CD14-positive monocyte (primary cell): ENCODE results near the gene PUS1. TPM values are rescaled to one million over a fixed set of nuclear protein-coding genes. Genes with fewer than 3 reads are reported as not detected.
"Not testable (repeated sequence)": the region's sequence is repeated elsewhere in the genome, so short reads cannot be mapped to it uniquely, and the experiment has no call there.

Experiments
- DNase-seq, 3 donors: peaks; one replicate each; pipeline ENCODE4 v3.0.0-alpha.2; 2011 to 2022
- H2AFZ ChIP-seq: 2 replicates; pipeline ENCODE4 v1.6.0; 2012; ENCODE audit warnings: mild to moderate bottlenecking, low read depth, low read length, inconsistent platforms; ENCODE audit not compliant: insufficient read depth, poor library complexity, severe bottlenecking
- H3K27ac ChIP-seq, 2 donors: 1 replicate in 1 of 2; 2 replicates in 1 of 2; pipeline ENCODE4 v1.5.1; 2012 to 2013; ENCODE audit warnings: low read length in 2 of 2, control low read depth in 1 of 2, inconsistent platforms in 1 of 2, low read depth in 1 of 2, mild to moderate bottlenecking in 1 of 2
- H3K27me3 ChIP-seq, 2 donors: one replicate each; pipeline versions ENCODE4 v1.6.0 to v1.6.1; 2011 to 2013; ENCODE audit warnings: low read length in 2 of 2; ENCODE audit not compliant: control insufficient read depth in 2 of 2, insufficient read depth in 2 of 2
- H3K36me3 ChIP-seq, 2 donors: replicated peaks in 1 of 2; 1 replicate in 1 of 2; 2 replicates in 1 of 2; pipeline versions ENCODE4 v1.5.1 to v1.6.1; 2012 to 2013; ENCODE audit warnings: low read length in 2 of 2, control low read depth in 1 of 2, inconsistent platforms in 1 of 2, mild to moderate bottlenecking in 1 of 2; ENCODE audit not compliant: insufficient read depth in 2 of 2, control insufficient read depth in 1 of 2
- H3K4me1 ChIP-seq, 2 donors: 1 replicate in 1 of 2; 2 replicates in 1 of 2; pipeline versions ENCODE4 v1.5.1 to v1.6.1; 2012 to 2013; ENCODE audit warnings: low read length in 2 of 2, control low read depth in 1 of 2, inconsistent platforms in 1 of 2, mild to moderate bottlenecking in 1 of 2, moderate library complexity in 1 of 2; ENCODE audit not compliant: insufficient read depth in 2 of 2, control insufficient read depth in 1 of 2
- H3K4me2 ChIP-seq: replicated peaks from 2 replicates; pipeline ENCODE3; 2012; ENCODE audit warnings: low read length, moderate library complexity, mild to moderate bottlenecking; ENCODE audit not compliant: poor library complexity, severe bottlenecking; ENCODE audit errors: extremely low read depth
- H3K4me3 ChIP-seq, 3 experiments: fragments of 200-600 bp in 1 of 3; sonication (generic) in 1 of 3; replicated peaks in 1 of 3; 1 replicate in 2 of 3; 2 replicates in 1 of 3; pipeline ENCODE4 v1.5.1; 2011 to 2013; ENCODE audit warnings: low read length in 3 of 3, mild to moderate bottlenecking in 3 of 3, control low read depth in 2 of 3, low read depth in 2 of 3, inconsistent platforms in 1 of 3, moderate library complexity in 1 of 3
- H3K79me2 ChIP-seq: 2 replicates; pipeline ENCODE4 v1.6.0; 2012; ENCODE audit warnings: mild to moderate bottlenecking, control low read depth, inconsistent platforms, low read length, moderate library complexity; ENCODE audit not compliant: insufficient read depth
- H3K9ac ChIP-seq: 2 replicates; pipeline ENCODE4 v1.6.0; 2017; ENCODE audit warnings: low read length, mild to moderate bottlenecking; ENCODE audit not compliant: insufficient read depth, poor library complexity, severe bottlenecking
- H3K9me3 ChIP-seq, 2 donors: replicated peaks in 1 of 2; 1 replicate in 1 of 2; 2 replicates in 1 of 2; pipeline versions ENCODE4 v1.5.1 to v1.6.1; 2012 to 2013; ENCODE audit warnings: low read length in 2 of 2, control low read depth in 1 of 2; ENCODE audit not compliant: control insufficient read depth in 1 of 2, insufficient read depth in 1 of 2
- H4K20me1 ChIP-seq: 2 replicates; pipeline ENCODE4 v1.6.0; 2012; ENCODE audit warnings: mild to moderate bottlenecking, low read length, control low read depth, moderate library complexity; ENCODE audit not compliant: insufficient read depth
- H3K27ac Mint-ChIP-seq, 7 donors: one replicate each; pipeline ENCODE4 v1.8.0; 2020; ENCODE audit warnings: mild to moderate bottlenecking in 7 of 7, mixed read lengths in 7 of 7, moderate library complexity in 6 of 7, inconsistent platforms in 2 of 7
- H3K27me3 Mint-ChIP-seq, 3 donors: one replicate each; pipeline ENCODE4 v1.8.0; 2021 to 2022; ENCODE audit warnings: low read depth in 3 of 3, mild to moderate bottlenecking in 3 of 3, mixed read lengths in 3 of 3, moderate library complexity in 3 of 3, inconsistent platforms in 1 of 3
- H3K36me3 Mint-ChIP-seq, 2 donors: one replicate each; pipeline ENCODE4 v1.8.0; 2020; ENCODE audit warnings: mixed read lengths in 2 of 2, inconsistent platforms in 1 of 2, mild to moderate bottlenecking in 1 of 2
- H3K4me1 Mint-ChIP-seq: one replicate; pipeline ENCODE4 v1.8.0; 2020; ENCODE audit warnings: mild to moderate bottlenecking, mixed read lengths
- H3K4me3 Mint-ChIP-seq, 2 donors: one replicate each; pipeline ENCODE4 v1.8.0; 2020; ENCODE audit warnings: mild to moderate bottlenecking in 2 of 2, mixed read lengths in 2 of 2, moderate library complexity in 1 of 2
- H3K9me3 Mint-ChIP-seq, 7 donors: one replicate each; pipeline ENCODE4 v1.8.0; 2020 to 2022; ENCODE audit warnings: mixed read lengths in 7 of 7, mild to moderate bottlenecking in 6 of 7, moderate library complexity in 6 of 7, inconsistent platforms in 2 of 7
- WGBS: methylation state at CpG from one replicate; pipeline ENCODE4 v1.1.5; 2013; ENCODE audit warnings: missing lambda C conversion rate; ENCODE audit not compliant: insufficient coverage; 5-methylcytosine and 5-hydroxymethylcytosine counted together
- intact Hi-C, 2 donors: fragments of 100-400 bp; cut with micrococcal nuclease; formaldehyde crosslinking; loops; one replicate each; pipeline versions ENCODE4 v1.15.0 to v1.15.1; 2023
- polyA plus RNA-seq, 3 donors: library from polyadenylated mRNA; depleted of rRNA in 1 of 3; unstranded in 2 of 3; stranded (reverse) in 1 of 3; fragments of 300-500 nt in 2 of 3; fragments of >200 nt in 1 of 3; fragmentation: Illumina TruSeq in 2 of 3; gene quantifications; 1 replicate in 2 of 3; 2 replicates in 1 of 3; pipeline ENCODE4 v1.2.3, GENCODE V29; 2012 to 2021
- TF ChIP-seq, protein P1 (sequence below): fragments of 200-600 bp; IDR thresholded peaks from one replicate; pipeline ENCODE4 v1.8.0; 2022; ENCODE audit warnings: antibody characterized with exemption, mild to moderate bottlenecking

Gene PUS1
- polyA plus RNA-seq, 3 donors, result 5.1 to 30.9 (median 6.9) TPM

DNA sequence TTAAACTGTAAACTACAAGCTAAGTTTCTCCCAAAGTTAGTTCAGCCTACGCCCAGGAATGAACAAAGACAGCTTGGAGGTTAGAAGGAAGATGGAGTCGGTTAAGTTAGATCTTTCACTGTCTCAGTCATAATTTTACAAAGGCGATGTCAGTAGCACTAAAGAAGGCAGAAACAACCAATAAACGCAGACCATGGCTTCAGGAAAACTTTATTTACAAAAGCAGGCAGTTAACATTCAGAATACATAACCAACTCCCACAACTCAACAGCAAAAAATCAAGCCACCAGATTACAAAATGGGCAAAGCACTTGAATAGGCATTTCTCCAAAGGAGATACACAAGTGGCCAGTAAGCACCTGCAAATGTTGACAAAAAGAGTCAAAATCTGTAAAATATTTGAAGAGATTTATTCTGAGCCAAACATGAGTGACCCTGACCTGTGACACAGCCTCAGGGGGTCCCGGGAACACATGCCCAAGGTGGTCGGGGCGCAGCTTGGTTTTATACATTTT is 43.5 kb upstream of the PUS1 start:
- Mint-ChIP-seq H3K4me3 (no peak overlapping the region), H3K27ac (peak overlapping the region in 2 of 7 donors; percentile 17 to 45), H3K4me1 (peaks cover 50% of the 10 kb centered on the region), H3K9me3 (peaks cover 6 to 12% (median 8%) of the 10 kb centered on the region in 7 donors), H3K36me3 (peaks cover 4 to 6% of the 10 kb centered on the region in 2 donors), H3K27me3 (peaks cover 2 to 9% (median 8%) of the 10 kb centered on the region in 3 donors)
- TF ChIP-seq, protein P1, sequence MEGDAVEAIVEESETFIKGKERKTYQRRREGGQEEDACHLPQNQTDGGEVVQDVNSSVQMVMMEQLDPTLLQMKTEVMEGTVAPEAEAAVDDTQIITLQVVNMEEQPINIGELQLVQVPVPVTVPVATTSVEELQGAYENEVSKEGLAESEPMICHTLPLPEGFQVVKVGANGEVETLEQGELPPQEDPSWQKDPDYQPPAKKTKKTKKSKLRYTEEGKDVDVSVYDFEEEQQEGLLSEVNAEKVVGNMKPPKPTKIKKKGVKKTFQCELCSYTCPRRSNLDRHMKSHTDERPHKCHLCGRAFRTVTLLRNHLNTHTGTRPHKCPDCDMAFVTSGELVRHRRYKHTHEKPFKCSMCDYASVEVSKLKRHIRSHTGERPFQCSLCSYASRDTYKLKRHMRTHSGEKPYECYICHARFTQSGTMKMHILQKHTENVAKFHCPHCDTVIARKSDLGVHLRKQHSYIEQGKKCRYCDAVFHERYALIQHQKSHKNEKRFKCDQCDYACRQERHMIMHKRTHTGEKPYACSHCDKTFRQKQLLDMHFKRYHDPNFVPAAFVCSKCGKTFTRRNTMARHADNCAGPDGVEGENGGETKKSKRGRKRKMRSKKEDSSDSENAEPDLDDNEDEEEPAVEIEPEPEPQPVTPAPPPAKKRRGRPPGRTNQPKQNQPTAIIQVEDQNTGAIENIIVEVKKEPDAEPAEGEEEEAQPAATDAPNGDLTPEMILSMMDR, result no peak
- intact Hi-C loops, result no loop called here
- Histone ChIP-seq H3K27ac (no peak overlapping the region), H3K36me3 (no peaks in the 10 kb centered on the region), H3K4me1 (peaks cover 37 to 55% of the 10 kb centered on the region in 2 donors), H3K4me2 (no peak overlapping the region), H3K4me3 (no peak overlapping the region), H3K79me2 (no peaks in the 10 kb centered on the region), H4K20me1 (no peaks in the 10 kb centered on the region), H2AFZ (peak overlapping the region; percentile 41), H3K27me3 (no peaks in the 10 kb centered on the region), H3K9ac (no peak overlapping the region), H3K9me3 (peaks cover 0 to 4% of the 10 kb centered on the region in 2 donors)
- DNase-seq, result no peak
- 90% methylated on average over 2 of the region's 7 CpGs for WGBS

DNA sequence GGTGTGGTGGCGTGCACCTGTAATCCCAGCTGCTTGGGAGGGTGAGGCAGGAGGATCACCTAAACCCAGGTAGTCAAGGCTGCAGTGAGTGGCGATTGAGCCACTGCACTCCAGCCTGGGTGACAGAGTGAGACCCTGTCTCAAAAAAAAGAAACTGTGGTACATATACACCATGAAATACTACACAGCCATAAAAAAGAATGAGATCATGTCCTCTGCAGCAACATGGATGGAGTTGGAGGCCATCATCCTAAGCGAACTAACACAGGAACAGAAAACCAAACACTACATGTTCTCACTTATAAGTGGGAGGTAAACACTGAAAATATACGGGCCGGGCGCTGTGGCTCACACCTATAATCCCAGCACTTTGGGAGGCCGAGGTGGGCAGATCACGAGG is 37.4 kb upstream of the PUS1 start:
- H3K27ac ChIP-seq, H3K4me2 ChIP-seq, H2AFZ ChIP-seq, H3K27me3 ChIP-seq, H3K9me3 Mint-ChIP-seq, H3K4me3 ChIP-seq, H3K36me3 Mint-ChIP-seq, H4K20me1 ChIP-seq, H3K9me3 ChIP-seq, H3K4me3 Mint-ChIP-seq, H3K27ac Mint-ChIP-seq, H3K9ac ChIP-seq, DNase-seq, H3K27me3 Mint-ChIP-seq, H3K36me3 ChIP-seq: not testable (repeated sequence)
- Histone ChIP-seq H3K79me2 (peaks cover 14% of the 10 kb centered on the region), H3K4me1 (peaks cover 23 to 24% of the 10 kb centered on the region in 2 donors)
- intact Hi-C loops, result loop anchor here in 1 of 2 donors (5.0 kb wide), 1 partner anchor 56 kb away; the partner anchor contains the start of gene EP400
- WGBS, result no CpG with 5 or more reads among the region's 8 CpGs
- H3K4me1 Mint-ChIP-seq, result peaks cover 17% of the 10 kb centered on the region
